GM23338 (cell line): ENCODE data around the gene COPS4. TPM values are rescaled to one million over a fixed set of nuclear protein-coding genes. Genes with fewer than 3 reads are reported as not detected.

Experiments used
- ATAC-seq: fragments of 200-7000 bp; cut with Tn5 transposase; 3 replicates; pipeline ENCODE4 v1.9.1; 2020
- DNase-seq: peaks from one replicate; pipeline ENCODE4 v3.0.0-alpha.2; 2015; ENCODE audit warnings: low spot score
- H2AFZ ChIP-seq: fragments of 200-600 bp; sonication (generic); 2 replicates; pipeline ENCODE4 v1.8.0; 2016; ENCODE audit warnings: antibody characterized with exemption, mild to moderate bottlenecking, moderate library complexity
- H3F3A ChIP-seq: fragments of 200-600 bp; sonication (generic); replicated peaks from 2 replicates; pipeline ENCODE4 v1.8.0; 2017; ENCODE audit warnings: antibody characterized with exemption, mixed run types, low read depth
- H3K27ac ChIP-seq: fragments of 200-600 bp; sonication (generic); 2 replicates; pipeline ENCODE4 v1.6.1; 2016; ENCODE audit warnings: low read depth
- H3K27me3 ChIP-seq: fragments of 200-600 bp; sonication (generic); 2 replicates; pipeline ENCODE4 v1.8.0; 2016; ENCODE audit warnings: mild to moderate bottlenecking, mixed run types, moderate library complexity; ENCODE audit not compliant: insufficient read depth
- H3K36me3 ChIP-seq: fragments of 200-600 bp; sonication (generic); 2 replicates; pipeline ENCODE4 v1.8.0; 2016; ENCODE audit warnings: mild to moderate bottlenecking; ENCODE audit not compliant: insufficient read depth
- H3K4me1 ChIP-seq: fragments of 200-600 bp; sonication (generic); 2 replicates; pipeline ENCODE4 v1.8.0; 2016; ENCODE audit warnings: mild to moderate bottlenecking, moderate library complexity; ENCODE audit not compliant: insufficient read depth
- H3K4me2 ChIP-seq: fragments of 200-600 bp; sonication (generic); 2 replicates; pipeline ENCODE4 v1.7.1; 2017; ENCODE audit warnings: mixed run types
- H3K4me3 ChIP-seq: fragments of 200-600 bp; sonication (generic); 2 replicates; pipeline ENCODE4 v1.6.1; 2016; ENCODE audit warnings: mixed run types
- H3K79me2 ChIP-seq: fragments of 200-600 bp; sonication (generic); replicated peaks from 2 replicates; pipeline ENCODE4 v1.8.0; 2017; ENCODE audit warnings: mild to moderate bottlenecking; ENCODE audit not compliant: insufficient read depth
- H3K9me2 ChIP-seq: fragments of 200-600 bp; sonication (generic); 2 replicates; pipeline ENCODE4 v1.8.0; 2017; ENCODE audit not compliant: insufficient read depth
- H4K20me1 ChIP-seq: fragments of 200-600 bp; sonication (generic); replicated peaks from 2 replicates; pipeline ENCODE4 v1.8.0; 2017; ENCODE audit warnings: mild to moderate bottlenecking; ENCODE audit not compliant: insufficient read depth
- H3K27ac Mint-ChIP-seq: 2 replicates; pipeline ENCODE4 v1.8.0; 2020; ENCODE audit warnings: inconsistent platforms, mild to moderate bottlenecking, moderate library complexity, mixed read lengths
- H3K27me3 Mint-ChIP-seq: 3 replicates; pipeline ENCODE4 v1.8.0; 2022; ENCODE audit warnings: low read depth, mild to moderate bottlenecking, moderate library complexity, mixed read lengths, inconsistent platforms; ENCODE audit not compliant: insufficient read depth, poor library complexity
- H3K36me3 Mint-ChIP-seq: 3 replicates; pipeline ENCODE4 v1.8.0; 2021; ENCODE audit warnings: low read depth, mild to moderate bottlenecking, inconsistent platforms, moderate library complexity, mixed read lengths
- H3K4me1 Mint-ChIP-seq: 3 replicates; pipeline ENCODE4 v1.8.0; 2020; ENCODE audit warnings: mild to moderate bottlenecking, inconsistent platforms, mixed read lengths
- H3K4me3 Mint-ChIP-seq: 3 replicates; pipeline ENCODE4 v1.8.0; 2021; ENCODE audit warnings: moderate library complexity, mild to moderate bottlenecking, inconsistent platforms, mixed read lengths
- H3K9me3 Mint-ChIP-seq: 3 replicates; pipeline ENCODE4 v1.8.0; 2020; ENCODE audit warnings: moderate library complexity, mild to moderate bottlenecking, inconsistent platforms, mixed read lengths
- CREB1 ChIP-seq: fragments of 250-450 bp; sonication (Bioruptor Pico); IDR thresholded peaks from 2 replicates; pipeline ENCODE4 v1.5.0; 2020; ENCODE audit warnings: low read depth, mild to moderate bottlenecking, moderate library complexity
- EZH2 ChIP-seq: fragments of 200-600 bp; sonication (generic); IDR thresholded peaks from one replicate; pipeline ENCODE4 v1.8.0; 2017; ENCODE audit warnings: antibody characterized with exemption, mild to moderate bottlenecking, low read depth; ENCODE audit not compliant: unreplicated experiment
- EZH2phosphoT487 ChIP-seq: fragments of 200-600 bp; sonication (generic); IDR thresholded peaks from one replicate; pipeline ENCODE4 v1.8.1; 2018; ENCODE audit warnings: antibody characterized with exemption; ENCODE audit not compliant: unreplicated experiment
- JUNB ChIP-seq: IDR thresholded peaks from one replicate; pipeline ENCODE4 v1.6.1; 2016; ENCODE audit warnings: antibody characterized with exemption; ENCODE audit not compliant: unreplicated experiment
- NANOG ChIP-seq: IDR thresholded peaks from 2 replicates; pipeline ENCODE4 v1.6.1; 2016; ENCODE audit warnings: antibody characterized with exemption, borderline replicate concordance
- POLR2AphosphoS5 ChIP-seq: IDR thresholded peaks from 2 replicates; pipeline ENCODE4 v1.6.1; 2016; ENCODE audit warnings: antibody characterized with exemption, low read depth
- STAT1 ChIP-seq: IDR thresholded peaks from one replicate; pipeline ENCODE4 v1.6.1; 2016; ENCODE audit warnings: antibody characterized with exemption; ENCODE audit not compliant: unreplicated experiment
- ZNF114 ChIP-seq: fragments of 250-450 bp; sonication (Bioruptor Pico); IDR thresholded peaks from 2 replicates; pipeline ENCODE4 v1.5.0; 2020; ENCODE audit warnings: mild to moderate bottlenecking, moderate library complexity
- ZNF331 ChIP-seq: fragments of 250-450 bp; sonication (Bioruptor Pico); IDR thresholded peaks from 2 replicates; pipeline ENCODE4 v1.5.0; 2020; ENCODE audit warnings: low read depth, mild to moderate bottlenecking, moderate library complexity
- polyA plus RNA-seq: library from polyadenylated mRNA; unstranded; fragments of >200 nt; fragmentation: Nextera tagmentation; extraction: Ambion mirVana; gene quantifications from 2 replicates; pipeline ENCODE4 v1.2.1, GENCODE V29; 2016
- total RNA-seq: library from RNA; depleted of rRNA; stranded (reverse); fragments of >200 nt; shearing (Covaris generic); gene quantifications from 2 replicates; pipeline ENCODE4 v1.2.3, GENCODE V29; 2014
- TF ChIP-seq, protein P1 (sequence below), 2 experiments: fragments of 200-600 bp in 1 of 2; sonication (generic) in 1 of 2; conservative IDR thresholded peaks; 2 replicates each; pipeline versions ENCODE4 v1.5.1 to v1.6.1; 2016 to 2017; ENCODE audit warnings: antibody characterized with exemption in 2 of 2, low read depth in 2 of 2, mild to moderate bottlenecking in 2 of 2, moderate library complexity in 1 of 2
- TF ChIP-seq, protein P2 (sequence below): fragments of 250-450 bp; sonication (Bioruptor Pico); IDR thresholded peaks from 2 replicates; pipeline ENCODE4 v1.5.0; 2020; ENCODE audit warnings: mild to moderate bottlenecking, moderate library complexity
- TF ChIP-seq, protein P3 (sequence below): IDR thresholded peaks from one replicate; pipeline ENCODE4 v1.6.1; 2018; ENCODE audit warnings: antibody characterized with exemption; ENCODE audit not compliant: unreplicated experiment

Gene COPS4
- total and polyA plus RNA-seq, 2 experiments from 2014 or later, result 23.7 to 46.6 TPM

DNA sequence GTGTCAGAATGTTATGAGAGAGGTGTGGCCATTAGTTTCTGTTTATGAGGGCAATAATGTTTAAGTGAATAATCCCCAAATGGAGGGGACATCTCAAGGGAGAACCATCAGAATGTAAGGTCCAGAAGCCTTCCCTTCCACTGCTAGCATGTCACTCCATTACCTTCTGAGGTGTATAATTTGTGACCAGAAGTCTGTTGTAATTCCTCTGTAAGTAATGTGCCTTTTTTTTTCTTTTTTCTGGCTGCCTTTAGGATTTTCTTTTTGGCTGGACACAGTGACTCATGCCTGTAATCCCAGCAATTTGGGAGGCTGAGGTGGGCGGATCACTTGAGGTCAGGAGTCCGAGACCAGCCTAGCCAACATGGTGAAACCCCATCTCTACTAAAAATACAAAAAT is 10.8 kb upstream of the COPS4 start:
- no peaks in the 10 kb centered on the region for H3K36me3 ChIP-seq
- DNase-seq, result no peak
- Mint-ChIP-seq H3K27me3 (peaks cover 18% of the 10 kb centered on the region), H3K4me1 (no peaks in the 10 kb centered on the region), H3K9me3 (peaks cover 29% of the 10 kb centered on the region), H3K36me3 (peaks cover 10% of the 10 kb centered on the region; the same call in 2 of the 3 replicates), H3K27ac (no peak overlapping the region), H3K4me3 (no peak overlapping the region)
- H3K4me2 ChIP-seq, result no peak overlapping the region
- H3K4me1 ChIP-seq, result no peaks in the 10 kb centered on the region
- H3K79me2 ChIP-seq, result no peaks in the 10 kb centered on the region
- TF ChIP-seq NANOG (no peak), POLR2AphosphoS5 (no peak), ZNF331 (no peak), STAT1 (no peak), EZH2 (no peak), EZH2phosphoT487 (no peak), CREB1 (no peak), JUNB (no peak), ZNF114 (CRISPR knock-in tag) (no peak)
- TF ChIP-seq, protein P1, sequence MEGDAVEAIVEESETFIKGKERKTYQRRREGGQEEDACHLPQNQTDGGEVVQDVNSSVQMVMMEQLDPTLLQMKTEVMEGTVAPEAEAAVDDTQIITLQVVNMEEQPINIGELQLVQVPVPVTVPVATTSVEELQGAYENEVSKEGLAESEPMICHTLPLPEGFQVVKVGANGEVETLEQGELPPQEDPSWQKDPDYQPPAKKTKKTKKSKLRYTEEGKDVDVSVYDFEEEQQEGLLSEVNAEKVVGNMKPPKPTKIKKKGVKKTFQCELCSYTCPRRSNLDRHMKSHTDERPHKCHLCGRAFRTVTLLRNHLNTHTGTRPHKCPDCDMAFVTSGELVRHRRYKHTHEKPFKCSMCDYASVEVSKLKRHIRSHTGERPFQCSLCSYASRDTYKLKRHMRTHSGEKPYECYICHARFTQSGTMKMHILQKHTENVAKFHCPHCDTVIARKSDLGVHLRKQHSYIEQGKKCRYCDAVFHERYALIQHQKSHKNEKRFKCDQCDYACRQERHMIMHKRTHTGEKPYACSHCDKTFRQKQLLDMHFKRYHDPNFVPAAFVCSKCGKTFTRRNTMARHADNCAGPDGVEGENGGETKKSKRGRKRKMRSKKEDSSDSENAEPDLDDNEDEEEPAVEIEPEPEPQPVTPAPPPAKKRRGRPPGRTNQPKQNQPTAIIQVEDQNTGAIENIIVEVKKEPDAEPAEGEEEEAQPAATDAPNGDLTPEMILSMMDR (conservative IDR thresholded peaks at IDR 0.05; ENCODE audit: low read depth in 2 of 2), result no peak
- TF ChIP-seq, protein P2, sequence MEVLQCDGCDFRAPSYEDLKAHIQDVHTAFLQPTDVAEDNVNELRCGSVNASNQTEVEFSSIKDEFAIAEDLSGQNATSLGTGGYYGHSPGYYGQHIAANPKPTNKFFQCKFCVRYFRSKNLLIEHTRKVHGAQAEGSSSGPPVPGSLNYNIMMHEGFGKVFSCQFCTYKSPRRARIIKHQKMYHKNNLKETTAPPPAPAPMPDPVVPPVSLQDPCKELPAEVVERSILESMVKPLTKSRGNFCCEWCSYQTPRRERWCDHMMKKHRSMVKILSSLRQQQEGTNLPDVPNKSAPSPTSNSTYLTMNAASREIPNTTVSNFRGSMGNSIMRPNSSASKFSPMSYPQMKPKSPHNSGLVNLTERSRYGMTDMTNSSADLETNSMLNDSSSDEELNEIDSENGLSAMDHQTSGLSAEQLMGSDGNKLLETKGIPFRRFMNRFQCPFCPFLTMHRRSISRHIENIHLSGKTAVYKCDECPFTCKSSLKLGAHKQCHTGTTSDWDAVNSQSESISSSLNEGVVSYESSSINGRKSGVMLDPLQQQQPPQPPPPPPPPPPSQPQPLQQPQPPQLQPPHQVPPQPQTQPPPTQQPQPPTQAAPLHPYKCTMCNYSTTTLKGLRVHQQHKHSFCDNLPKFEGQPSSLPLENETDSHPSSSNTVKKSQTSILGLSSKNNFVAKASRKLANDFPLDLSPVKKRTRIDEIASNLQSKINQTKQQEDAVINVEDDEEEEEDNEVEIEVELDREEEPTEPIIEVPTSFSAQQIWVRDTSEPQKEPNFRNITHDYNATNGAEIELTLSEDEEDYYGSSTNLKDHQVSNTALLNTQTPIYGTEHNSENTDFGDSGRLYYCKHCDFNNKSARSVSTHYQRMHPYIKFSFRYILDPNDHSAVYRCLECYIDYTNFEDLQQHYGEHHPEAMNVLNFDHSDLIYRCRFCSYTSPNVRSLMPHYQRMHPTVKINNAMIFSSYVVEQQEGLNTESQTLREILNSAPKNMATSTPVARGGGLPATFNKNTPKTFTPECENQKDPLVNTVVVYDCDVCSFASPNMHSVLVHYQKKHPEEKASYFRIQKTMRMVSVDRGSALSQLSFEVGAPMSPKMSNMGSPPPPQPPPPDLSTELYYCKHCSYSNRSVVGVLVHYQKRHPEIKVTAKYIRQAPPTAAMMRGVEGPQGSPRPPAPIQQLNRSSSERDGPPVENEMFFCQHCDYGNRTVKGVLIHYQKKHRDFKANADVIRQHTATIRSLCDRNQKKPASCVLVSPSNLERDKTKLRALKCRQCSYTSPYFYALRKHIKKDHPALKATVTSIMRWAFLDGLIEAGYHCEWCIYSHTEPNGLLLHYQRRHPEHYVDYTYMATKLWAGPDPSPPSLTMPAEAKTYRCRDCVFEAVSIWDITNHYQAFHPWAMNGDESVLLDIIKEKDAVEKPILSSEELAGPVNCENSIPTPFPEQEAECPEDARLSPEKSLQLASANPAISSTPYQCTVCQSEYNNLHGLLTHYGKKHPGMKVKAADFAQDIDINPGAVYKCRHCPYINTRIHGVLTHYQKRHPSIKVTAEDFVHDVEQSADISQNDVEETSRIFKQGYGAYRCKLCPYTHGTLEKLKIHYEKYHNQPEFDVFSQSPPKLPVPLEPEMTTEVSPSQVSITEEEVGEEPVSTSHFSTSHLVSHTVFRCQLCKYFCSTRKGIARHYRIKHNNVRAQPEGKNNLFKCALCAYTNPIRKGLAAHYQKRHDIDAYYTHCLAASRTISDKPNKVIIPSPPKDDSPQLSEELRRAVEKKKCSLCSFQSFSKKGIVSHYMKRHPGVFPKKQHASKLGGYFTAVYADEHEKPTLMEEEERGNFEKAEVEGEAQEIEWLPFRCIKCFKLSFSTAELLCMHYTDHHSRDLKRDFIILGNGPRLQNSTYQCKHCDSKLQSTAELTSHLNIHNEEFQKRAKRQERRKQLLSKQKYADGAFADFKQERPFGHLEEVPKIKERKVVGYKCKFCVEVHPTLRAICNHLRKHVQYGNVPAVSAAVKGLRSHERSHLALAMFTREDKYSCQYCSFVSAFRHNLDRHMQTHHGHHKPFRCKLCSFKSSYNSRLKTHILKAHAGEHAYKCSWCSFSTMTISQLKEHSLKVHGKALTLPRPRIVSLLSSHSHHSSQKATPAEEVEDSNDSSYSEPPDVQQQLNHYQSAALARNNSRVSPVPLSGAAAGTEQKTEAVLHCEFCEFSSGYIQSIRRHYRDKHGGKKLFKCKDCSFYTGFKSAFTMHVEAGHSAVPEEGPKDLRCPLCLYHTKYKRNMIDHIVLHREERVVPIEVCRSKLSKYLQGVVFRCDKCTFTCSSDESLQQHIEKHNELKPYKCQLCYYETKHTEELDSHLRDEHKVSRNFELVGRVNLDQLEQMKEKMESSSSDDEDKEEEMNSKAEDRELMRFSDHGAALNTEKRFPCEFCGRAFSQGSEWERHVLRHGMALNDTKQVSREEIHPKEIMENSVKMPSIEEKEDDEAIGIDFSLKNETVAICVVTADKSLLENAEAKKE (CRISPR knock-in tag), result no peak
- TF ChIP-seq, protein P3, sequence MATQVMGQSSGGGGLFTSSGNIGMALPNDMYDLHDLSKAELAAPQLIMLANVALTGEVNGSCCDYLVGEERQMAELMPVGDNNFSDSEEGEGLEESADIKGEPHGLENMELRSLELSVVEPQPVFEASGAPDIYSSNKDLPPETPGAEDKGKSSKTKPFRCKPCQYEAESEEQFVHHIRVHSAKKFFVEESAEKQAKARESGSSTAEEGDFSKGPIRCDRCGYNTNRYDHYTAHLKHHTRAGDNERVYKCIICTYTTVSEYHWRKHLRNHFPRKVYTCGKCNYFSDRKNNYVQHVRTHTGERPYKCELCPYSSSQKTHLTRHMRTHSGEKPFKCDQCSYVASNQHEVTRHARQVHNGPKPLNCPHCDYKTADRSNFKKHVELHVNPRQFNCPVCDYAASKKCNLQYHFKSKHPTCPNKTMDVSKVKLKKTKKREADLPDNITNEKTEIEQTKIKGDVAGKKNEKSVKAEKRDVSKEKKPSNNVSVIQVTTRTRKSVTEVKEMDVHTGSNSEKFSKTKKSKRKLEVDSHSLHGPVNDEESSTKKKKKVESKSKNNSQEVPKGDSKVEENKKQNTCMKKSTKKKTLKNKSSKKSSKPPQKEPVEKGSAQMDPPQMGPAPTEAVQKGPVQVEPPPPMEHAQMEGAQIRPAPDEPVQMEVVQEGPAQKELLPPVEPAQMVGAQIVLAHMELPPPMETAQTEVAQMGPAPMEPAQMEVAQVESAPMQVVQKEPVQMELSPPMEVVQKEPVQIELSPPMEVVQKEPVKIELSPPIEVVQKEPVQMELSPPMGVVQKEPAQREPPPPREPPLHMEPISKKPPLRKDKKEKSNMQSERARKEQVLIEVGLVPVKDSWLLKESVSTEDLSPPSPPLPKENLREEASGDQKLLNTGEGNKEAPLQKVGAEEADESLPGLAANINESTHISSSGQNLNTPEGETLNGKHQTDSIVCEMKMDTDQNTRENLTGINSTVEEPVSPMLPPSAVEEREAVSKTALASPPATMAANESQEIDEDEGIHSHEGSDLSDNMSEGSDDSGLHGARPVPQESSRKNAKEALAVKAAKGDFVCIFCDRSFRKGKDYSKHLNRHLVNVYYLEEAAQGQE, result no peak
- H3K27me3 ChIP-seq, result no peaks in the 10 kb centered on the region
- H3K27ac ChIP-seq, result no peak overlapping the region
- no peak overlapping the region for H3K4me3 ChIP-seq
- H3F3A ChIP-seq, result no peaks in the 10 kb centered on the region
- H4K20me1 ChIP-seq, result no peaks in the 10 kb centered on the region
- no peak overlapping the region for H2AFZ ChIP-seq
- ATAC-seq, result no peak
- H3K9me2 ChIP-seq, result no peaks in the 10 kb centered on the region
